AG04449 (cell line): ENCODE measurements around the gene KRTAP10-9.

Experiments used
- CTCF ChIA-PET: fragments of 350-600 bp; formaldehyde crosslinking; extraction: SDS; loops from one replicate; lab custom pipeline; 2021; ENCODE audit warnings: antibody characterized with exemption; lab: Yijun Ruan, JAX
- POLR2A ChIA-PET: fragments of 400-600, 350-600 bp; formaldehyde crosslinking; extraction: SDS; loops from one replicate; lab custom pipeline; 2020; ENCODE audit warnings: antibody characterized with exemption, inconsistent platforms; lab: Yijun Ruan, JAX
- DNase-seq: peaks from one replicate; pipeline ENCODE4 v3.0.0-alpha.2; 2010; ENCODE audit warnings: low read depth, low spot score
- H3K4me3 ChIP-seq: 2 replicates; pipeline ENCODE4 v1.5.1; 2011; ENCODE audit warnings: low read depth, mild to moderate bottlenecking, control low read depth, low read length
- TF ChIP-seq, protein P1 (sequence below): IDR thresholded peaks from one replicate; pipeline ENCODE4 v1.5.1; 2011; ENCODE audit warnings: mild to moderate bottlenecking, moderate library complexity, low read length, control low read depth, inconsistent platforms; ENCODE audit not compliant: insufficient read depth; ENCODE audit errors: missing control alignments

The KRTAP10-9 gene

DNA sequence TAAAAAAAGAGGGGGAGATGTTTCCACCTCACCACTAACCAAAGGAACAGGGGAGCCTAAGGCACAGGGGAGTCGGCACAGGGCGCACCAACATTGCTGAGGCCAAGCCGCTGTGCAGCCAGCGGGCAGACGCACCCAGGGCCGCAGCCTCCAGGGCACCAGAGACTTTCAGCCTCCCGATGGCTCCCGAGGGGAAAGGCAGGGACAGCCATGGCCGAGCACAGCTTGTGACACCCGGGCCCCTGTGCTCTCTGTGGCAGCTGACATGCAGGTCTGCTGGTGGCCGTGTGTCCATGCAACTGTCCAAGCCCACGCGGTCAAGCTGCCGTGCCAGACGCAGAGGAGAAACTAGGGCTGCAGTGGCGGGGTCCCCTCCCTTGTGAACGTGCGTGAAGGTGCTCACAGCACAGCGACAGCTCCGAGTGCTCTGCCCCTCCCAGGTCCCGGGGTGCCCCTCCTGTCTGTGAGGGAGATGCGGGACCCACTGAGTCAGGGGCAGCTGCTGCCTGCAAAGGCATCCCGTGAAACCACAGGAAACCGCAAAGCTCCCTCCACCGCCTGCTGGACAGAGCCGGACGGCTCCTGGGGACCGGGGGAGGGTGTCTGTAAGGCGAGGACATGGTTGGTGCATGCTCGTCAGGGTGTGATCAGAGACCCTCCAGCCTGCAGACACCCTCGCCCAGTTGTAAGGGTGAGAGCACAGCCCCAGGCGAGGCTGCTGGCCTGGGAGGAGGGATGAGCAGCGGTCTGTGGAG, 21.8 kb downstream of the KRTAP10-9 start:
- CTCF ChIA-PET: no interaction called here
- no peak for DNase-seq
- H3K4me3 ChIP-seq: no peak overlapping the region
- TF ChIP-seq, protein P1, sequence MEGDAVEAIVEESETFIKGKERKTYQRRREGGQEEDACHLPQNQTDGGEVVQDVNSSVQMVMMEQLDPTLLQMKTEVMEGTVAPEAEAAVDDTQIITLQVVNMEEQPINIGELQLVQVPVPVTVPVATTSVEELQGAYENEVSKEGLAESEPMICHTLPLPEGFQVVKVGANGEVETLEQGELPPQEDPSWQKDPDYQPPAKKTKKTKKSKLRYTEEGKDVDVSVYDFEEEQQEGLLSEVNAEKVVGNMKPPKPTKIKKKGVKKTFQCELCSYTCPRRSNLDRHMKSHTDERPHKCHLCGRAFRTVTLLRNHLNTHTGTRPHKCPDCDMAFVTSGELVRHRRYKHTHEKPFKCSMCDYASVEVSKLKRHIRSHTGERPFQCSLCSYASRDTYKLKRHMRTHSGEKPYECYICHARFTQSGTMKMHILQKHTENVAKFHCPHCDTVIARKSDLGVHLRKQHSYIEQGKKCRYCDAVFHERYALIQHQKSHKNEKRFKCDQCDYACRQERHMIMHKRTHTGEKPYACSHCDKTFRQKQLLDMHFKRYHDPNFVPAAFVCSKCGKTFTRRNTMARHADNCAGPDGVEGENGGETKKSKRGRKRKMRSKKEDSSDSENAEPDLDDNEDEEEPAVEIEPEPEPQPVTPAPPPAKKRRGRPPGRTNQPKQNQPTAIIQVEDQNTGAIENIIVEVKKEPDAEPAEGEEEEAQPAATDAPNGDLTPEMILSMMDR: no peak
- POLR2A ChIA-PET: no interaction called here

DNA sequence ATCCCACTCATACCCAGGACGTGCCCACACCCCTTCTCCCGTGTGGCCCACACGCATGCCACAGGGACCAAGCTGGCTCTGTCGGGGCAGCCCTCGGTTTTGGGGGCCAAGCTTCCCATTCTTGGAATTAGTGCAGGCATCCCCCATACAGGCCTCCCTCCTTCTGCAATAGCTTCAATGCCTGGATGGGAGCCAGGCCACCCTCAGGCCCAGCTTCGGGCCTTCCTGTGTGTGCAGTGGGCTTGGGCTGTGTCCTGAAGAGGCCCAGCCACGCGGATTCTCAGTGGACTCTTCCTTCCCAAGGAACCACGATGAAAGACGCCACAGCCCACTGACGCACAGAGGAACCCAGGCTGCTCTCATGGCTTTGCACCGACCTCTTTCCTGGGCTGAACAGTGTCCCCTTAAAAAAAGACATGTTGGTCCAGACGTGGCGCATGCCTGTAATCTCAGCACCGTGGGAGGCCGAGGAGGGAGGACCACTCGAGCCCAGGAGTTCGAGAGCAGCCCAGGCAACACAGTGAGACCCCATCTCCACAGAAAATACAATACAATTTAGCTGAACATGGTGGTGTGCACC, 22.7 kb downstream of the KRTAP10-9 start:
- H3K4me3 ChIP-seq: no peak overlapping the region
- POLR2A ChIA-PET: no interaction called here
- TF ChIP-seq, protein P1: no peak
- DNase-seq: no peak
- CTCF ChIA-PET: no interaction called here

DNA sequence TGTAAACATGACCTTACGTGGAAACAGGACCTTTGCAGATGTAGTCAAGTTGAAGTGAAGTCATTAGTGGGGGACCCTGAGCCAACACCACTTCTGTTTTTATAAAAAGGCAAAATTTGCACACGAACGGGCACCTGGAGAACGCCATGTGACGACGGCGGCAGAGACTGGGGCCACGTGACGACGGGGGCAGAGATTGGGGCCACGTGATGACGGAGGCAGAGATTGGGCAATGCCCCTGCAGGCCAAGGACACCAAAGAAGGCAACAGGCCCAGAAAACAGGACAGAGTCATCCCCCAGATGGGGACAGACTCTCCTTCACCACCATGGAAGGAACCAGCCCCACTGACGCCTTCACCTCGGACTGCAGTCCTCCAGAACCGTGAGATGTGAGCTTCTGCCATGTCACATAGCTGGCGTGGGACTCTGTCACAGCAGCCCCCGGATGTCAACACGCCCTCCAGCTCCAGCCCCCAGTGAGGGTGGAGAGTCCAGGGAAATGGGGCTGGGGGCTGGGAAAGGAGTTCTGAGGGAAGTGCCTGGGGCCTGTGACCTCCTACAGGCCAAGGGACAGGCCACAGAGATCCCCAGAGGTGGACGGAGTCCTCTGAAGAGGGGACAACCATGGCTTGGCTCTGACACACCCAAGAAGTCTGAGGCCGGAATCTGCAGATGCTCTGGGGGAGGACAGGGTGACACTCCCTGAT, 23.5 kb downstream of the KRTAP10-9 start:
- CTCF ChIA-PET: no interaction called here
- H3K4me3 ChIP-seq: no peak overlapping the region

DNA sequence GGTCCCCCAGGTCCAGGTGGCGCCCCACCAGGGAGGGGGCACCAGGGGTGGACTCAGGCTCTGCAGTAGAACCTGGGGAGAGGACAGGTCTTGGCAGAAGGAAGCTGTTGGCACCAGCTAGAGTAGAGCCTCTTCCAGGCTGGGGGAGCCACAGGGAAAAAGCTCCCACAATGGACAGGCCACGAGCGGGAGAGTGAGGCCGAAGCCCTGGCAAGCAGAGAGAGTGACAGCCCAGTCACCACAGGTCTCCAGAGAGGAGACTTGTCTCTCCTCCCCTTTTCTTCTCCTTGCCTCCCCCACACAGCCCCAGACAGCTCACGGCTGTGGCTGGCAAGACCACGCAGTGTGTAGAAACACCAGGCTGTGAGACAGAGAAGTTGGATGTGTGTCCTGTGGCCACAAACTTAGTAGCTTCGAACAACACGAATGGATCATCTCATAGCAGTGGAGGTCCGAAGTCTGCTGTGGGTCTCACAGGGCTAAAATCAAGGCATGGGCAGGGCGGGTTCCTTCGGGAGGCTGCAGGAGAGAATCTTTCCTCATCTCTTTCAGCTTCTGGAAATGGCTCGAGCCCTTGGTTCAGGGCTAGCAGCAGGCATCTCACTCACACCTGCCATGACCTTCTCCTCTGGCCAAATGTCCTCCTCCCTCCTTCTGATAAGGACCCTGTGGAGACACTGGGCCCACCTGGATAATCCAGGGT, 24.2 kb downstream of the KRTAP10-9 start:
- TF ChIP-seq, protein P1: no peak
- ChIA-PET POLR2A (no interaction called here), CTCF (interaction anchor here (0.6 kb wide), 1 partner anchor 140 kb away, joined by 3 read pairs; no protein-coding TSS in a partner anchor)
- no peak overlapping the region for H3K4me3 ChIP-seq
- DNase-seq: no peak

More for the DNA sequence above, 23.5 kb downstream of the KRTAP10-9 start:
- POLR2A ChIA-PET: no interaction called here
- TF ChIP-seq, protein P1: no peak
- no peak for DNase-seq

DNA sequence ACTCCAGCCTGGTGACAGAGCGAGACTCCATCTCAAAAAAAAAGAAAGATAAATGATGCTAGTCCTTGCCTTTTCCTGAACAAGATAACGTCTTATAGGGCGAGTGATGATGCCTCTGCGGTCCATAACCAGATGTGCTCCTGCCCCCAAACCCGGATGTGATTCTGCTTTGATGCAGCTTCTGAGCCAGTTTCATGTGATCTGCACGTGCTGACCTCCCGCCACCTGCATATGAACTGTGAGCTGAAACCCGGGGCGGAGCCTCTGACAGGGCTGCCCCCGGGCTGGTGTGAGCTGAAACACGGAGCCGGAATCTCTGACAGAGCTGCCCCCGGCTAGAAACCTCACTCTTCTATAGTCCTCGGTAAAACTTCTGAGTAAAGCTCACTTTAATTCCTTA, 26.2 kb downstream of the KRTAP10-9 start:
- DNase-seq: no peak
- no peak overlapping the region for H3K4me3 ChIP-seq
- TF ChIP-seq, protein P1: no peak
- CTCF ChIA-PET: no interaction called here
- POLR2A ChIA-PET: no interaction called here
